ENCODE data around the gene CFAP119.

- TF ChIP-seq CTCF (conservative IDR thresholded peaks at IDR 0.05; ENCODE audit: low read depth in 2 of 2) (no peak), EZH2 (IDR thresholded peaks at IDR 0.05; ENCODE audit: low read depth, unreplicated experiment) (no peak), STAT1 (IDR thresholded peaks at IDR 0.05; ENCODE audit: unreplicated experiment) (no peak), JUNB (IDR thresholded peaks at IDR 0.05; ENCODE audit: unreplicated experiment) (no peak), ZNF114 (CRISPR knock-in tag; IDR thresholded peaks at IDR 0.05) (no peak), EZH2phosphoT487 (IDR thresholded peaks at IDR 0.05; ENCODE audit: unreplicated experiment) (no peak)
Observed at GRCh38 chr16:30722916-30723315, 38.9 kb downstream of the CFAP119 start.

Data from GM23338 (cell line).